MM.1S (cell line): ENCODE data around the gene CALML4.

Experiments used
- DNase-seq: peaks from one replicate; pipeline ENCODE4 v3.0.0-alpha.2; 2015
- H2AFZ ChIP-seq: fragments of 300-600 bp; sonication (generic); 2 replicates; pipeline ENCODE4 v1.6.0; 2016; ENCODE audit warnings: antibody characterized with exemption, low read length
- H3F3A ChIP-seq: fragments of 300-600 bp; sonication (generic); 2 replicates; pipeline ENCODE4 v1.6.1; 2016; ENCODE audit warnings: mild to moderate bottlenecking, antibody characterized with exemption, low read length, moderate library complexity, mixed read lengths; ENCODE audit not compliant: insufficient read depth
- H3K27ac ChIP-seq: fragments of 300-600 bp; sonication (generic); 2 replicates; pipeline ENCODE4 v1.5.1; 2016; ENCODE audit warnings: mild to moderate bottlenecking, low read length
- H3K27me3 ChIP-seq: fragments of 300-600 bp; sonication (generic); replicated peaks from 2 replicates; pipeline ENCODE4 v1.6.0; 2016; ENCODE audit warnings: low read length; ENCODE audit not compliant: insufficient read depth
- H3K36me3 ChIP-seq: fragments of 300-600 bp; sonication (generic); replicated peaks from 2 replicates; pipeline ENCODE4 v1.6.1; 2016; ENCODE audit warnings: mild to moderate bottlenecking, low read length, mixed read lengths; ENCODE audit not compliant: insufficient read depth
- H3K4me1 ChIP-seq: fragments of 300-600 bp; sonication (generic); 2 replicates; pipeline ENCODE4 v1.6.1; 2016; ENCODE audit warnings: low read length, mixed read lengths
- H3K4me2 ChIP-seq: fragments of 300-600 bp; sonication (generic); 2 replicates; pipeline ENCODE4 v1.6.0; 2016; ENCODE audit warnings: low read depth, low read length
- H3K4me3 ChIP-seq: fragments of 300-600 bp; sonication (generic); 2 replicates; pipeline ENCODE4 v1.5.1; 2016; ENCODE audit warnings: low read length, mixed read lengths
- H3K79me2 ChIP-seq: fragments of 300-600 bp; sonication (generic); 2 replicates; pipeline ENCODE4 v1.6.1; 2016; ENCODE audit warnings: mixed run types, low read length, mixed read lengths
- H3K9ac ChIP-seq: fragments of 300-600 bp; sonication (generic); 2 replicates; pipeline ENCODE4 v1.6.1; 2016; ENCODE audit warnings: low read length, mixed read lengths
- H3K9me2 ChIP-seq: fragments of 300-600 bp; sonication (generic); replicated peaks from 2 replicates; pipeline ENCODE4 v1.6.1; 2016; ENCODE audit warnings: mild to moderate bottlenecking, low read length, mixed read lengths; ENCODE audit not compliant: insufficient read depth
- H3K9me3 ChIP-seq: fragments of 300-600 bp; sonication (generic); replicated peaks from 2 replicates; pipeline ENCODE4 v1.6.1; 2016; ENCODE audit warnings: mild to moderate bottlenecking, low read length, mixed read lengths; ENCODE audit not compliant: insufficient read depth
- H4K20me1 ChIP-seq: fragments of 300-600 bp; sonication (generic); 2 replicates; pipeline ENCODE4 v1.6.1; 2016; ENCODE audit warnings: mild to moderate bottlenecking, low read length, moderate library complexity, mixed read lengths; ENCODE audit not compliant: insufficient read depth
- CTCF ChIP-seq: fragments of 300-600 bp; sonication (generic); IDR thresholded peaks from 2 replicates; pipeline ENCODE4 v1.5.1; 2016; ENCODE audit warnings: antibody characterized with exemption, low read length, mixed read lengths
- EZH2 ChIP-seq: fragments of 300-600 bp; sonication (generic); optimal IDR thresholded peaks from 2 replicates; pipeline ENCODE3; 2017; ENCODE audit warnings: low read depth, mild to moderate bottlenecking, antibody characterized with exemption, low read length, mixed read lengths
- EZH2phosphoT487 ChIP-seq: fragments of 300-600 bp; sonication (generic); IDR thresholded peaks from 2 replicates; pipeline ENCODE4 v1.6.1; 2018; ENCODE audit warnings: antibody characterized with exemption, low read length

The CALML4 gene

GRCh38 chr15:68150187-68150586 is 54.9 kb downstream of the CALML4 start:
- Histone ChIP-seq H3K4me1 (0 out of 2 replicates have a peak, but pooled peaks cover 6% of the 10 kb centered on the region), H3K36me3 (peaks cover 14% of the 10 kb centered on the region), H3K9me2 (no peaks in the 10 kb centered on the region), H3K9ac (no peak overlapping the region), H3K27me3 (no peaks in the 10 kb centered on the region), H3K4me3 (no peak overlapping the region), H3F3A (peaks cover 10% of the 10 kb centered on the region; the same call in 1 of the 2 replicates), H3K9me3 (no peaks in the 10 kb centered on the region), H2AFZ (no peak overlapping the region), H3K27ac (no peak overlapping the region), H3K79me2 (peaks cover 26% of the 10 kb centered on the region), H3K4me2 (no peak overlapping the region), H4K20me1 (no peaks in the 10 kb centered on the region)
- TF ChIP-seq EZH2, result no peak
- no peak for TF ChIP-seq CTCF
- no peak for TF ChIP-seq EZH2phosphoT487
- no peak for DNase-seq

- Histone ChIP-seq H3K4me1 (0 out of 2 replicates have a peak, but pooled peaks cover 6% of the 10 kb centered on the region), H3F3A (peaks cover 6% of the 10 kb centered on the region; the same call in 1 of the 2 replicates), H3K9me3 (no peaks in the 10 kb centered on the region), H3K9ac (no peak overlapping the region), H3K4me2 (no peak overlapping the region), H3K79me2 (peaks cover 33% of the 10 kb centered on the region), H3K36me3 (peaks cover 14% of the 10 kb centered on the region), H3K27me3 (no peaks in the 10 kb centered on the region), H3K9me2 (no peaks in the 10 kb centered on the region), H3K27ac (no peak overlapping the region), H4K20me1 (peaks cover 4% of the 10 kb centered on the region; the same call in 1 of the 2 replicates), H3K4me3 (no peak overlapping the region), H2AFZ (no peak overlapping the region)
- TF ChIP-seq EZH2phosphoT487 (no peak), CTCF (no peak), EZH2 (no peak)
- no peak for DNase-seq
Measured at GRCh38 chr15:68149059-68149458, 56.1 kb downstream of the CALML4 start.

- Histone ChIP-seq H3K9me2 (no peaks in the 10 kb centered on the region), H3K9ac (no peak overlapping the region), H3K27me3 (no peaks in the 10 kb centered on the region), H4K20me1 (peaks cover 4% of the 10 kb centered on the region; the same call in 1 of the 2 replicates), H3K4me3 (no peak overlapping the region), H3K4me2 (no peak overlapping the region), H2AFZ (no peak overlapping the region), H3K79me2 (peaks cover 40% of the 10 kb centered on the region), H3F3A (peaks cover 5% of the 10 kb centered on the region; the same call in 1 of the 2 replicates), H3K9me3 (no peaks in the 10 kb centered on the region), H3K27ac (no peak overlapping the region), H3K36me3 (peaks cover 14% of the 10 kb centered on the region), H3K4me1 (0 out of 2 replicates have a peak, but pooled peaks cover 6% of the 10 kb centered on the region)
- TF ChIP-seq EZH2phosphoT487 (no peak), EZH2 (no peak), CTCF (no peak)
- DNase-seq, result no peak
Measured at GRCh38 chr15:68148039-68148438, 57.1 kb downstream of the CALML4 start.
